PC-9 (cell line): ENCODE measurements around the gene ULK2.

Source experiments
- EZH2 ChIP-seq: fragments of 200-600 bp; sonication (generic); IDR thresholded peaks from 2 replicates; pipeline ENCODE4 v1.8.0; 2017; ENCODE audit warnings: antibody characterized with exemption, low read depth
- TF ChIP-seq, protein P1 (sequence below): fragments of 200-600 bp; sonication (generic); conservative IDR thresholded peaks from 2 replicates; pipeline ENCODE4 v1.6.1; 2017; ENCODE audit warnings: mixed run types, antibody characterized with exemption, mild to moderate bottlenecking, moderate library complexity

DNA sequence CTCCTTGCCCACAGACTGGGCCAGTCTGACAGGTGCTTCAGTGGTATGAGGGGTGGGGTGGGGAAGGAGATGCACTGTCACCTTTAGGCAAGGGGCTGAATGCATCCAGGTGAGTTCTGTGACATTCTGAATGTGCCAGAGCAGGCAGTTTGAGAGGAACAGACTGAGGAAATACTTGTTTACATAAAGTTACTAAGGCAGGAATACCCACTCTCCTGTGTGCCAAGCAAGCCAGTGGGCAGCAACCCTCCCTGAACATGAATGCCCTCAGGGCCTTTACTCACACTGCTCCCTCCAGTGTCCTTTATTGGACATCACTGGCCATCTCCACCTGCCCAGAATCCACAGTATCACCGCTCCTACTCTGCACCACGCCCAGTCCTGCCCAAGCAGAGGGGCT is 33.1 kb upstream of the ULK2 start:
- TF ChIP-seq EZH2, result no peak
- TF ChIP-seq, protein P1, sequence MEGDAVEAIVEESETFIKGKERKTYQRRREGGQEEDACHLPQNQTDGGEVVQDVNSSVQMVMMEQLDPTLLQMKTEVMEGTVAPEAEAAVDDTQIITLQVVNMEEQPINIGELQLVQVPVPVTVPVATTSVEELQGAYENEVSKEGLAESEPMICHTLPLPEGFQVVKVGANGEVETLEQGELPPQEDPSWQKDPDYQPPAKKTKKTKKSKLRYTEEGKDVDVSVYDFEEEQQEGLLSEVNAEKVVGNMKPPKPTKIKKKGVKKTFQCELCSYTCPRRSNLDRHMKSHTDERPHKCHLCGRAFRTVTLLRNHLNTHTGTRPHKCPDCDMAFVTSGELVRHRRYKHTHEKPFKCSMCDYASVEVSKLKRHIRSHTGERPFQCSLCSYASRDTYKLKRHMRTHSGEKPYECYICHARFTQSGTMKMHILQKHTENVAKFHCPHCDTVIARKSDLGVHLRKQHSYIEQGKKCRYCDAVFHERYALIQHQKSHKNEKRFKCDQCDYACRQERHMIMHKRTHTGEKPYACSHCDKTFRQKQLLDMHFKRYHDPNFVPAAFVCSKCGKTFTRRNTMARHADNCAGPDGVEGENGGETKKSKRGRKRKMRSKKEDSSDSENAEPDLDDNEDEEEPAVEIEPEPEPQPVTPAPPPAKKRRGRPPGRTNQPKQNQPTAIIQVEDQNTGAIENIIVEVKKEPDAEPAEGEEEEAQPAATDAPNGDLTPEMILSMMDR, result no peak
